Effector memory CD4-positive, alpha-beta T cell (primary cell): ENCODE data around the gene LDLRAD4.

Experiments
- DNase-seq, 3 donors: peaks; one replicate each; pipeline ENCODE4 v3.0.0-alpha.2; 2020
- H3K27ac ChIP-seq: 2 replicates; pipeline ENCODE4 v1.7.0; 2013; ENCODE audit warnings: mild to moderate bottlenecking, low read length, moderate library complexity; ENCODE audit not compliant: insufficient read depth, poor library complexity, severe bottlenecking
- H3K27me3 ChIP-seq: replicated peaks from 2 replicates; pipeline ENCODE4 v1.7.0; 2013; ENCODE audit warnings: mild to moderate bottlenecking, low read length; ENCODE audit not compliant: insufficient read depth, control insufficient read depth, poor library complexity, severe bottlenecking
- H3K36me3 ChIP-seq: 2 replicates; pipeline ENCODE4 v1.7.0; 2013; ENCODE audit warnings: mild to moderate bottlenecking, low read length, moderate library complexity; ENCODE audit not compliant: control insufficient read depth, insufficient read depth
- H3K4me1 ChIP-seq: 2 replicates; pipeline ENCODE4 v1.7.0; 2013; ENCODE audit warnings: low read length, mild to moderate bottlenecking; ENCODE audit not compliant: control insufficient read depth, insufficient read depth, poor library complexity, severe bottlenecking
- H3K4me3 ChIP-seq: 2 replicates; pipeline ENCODE4 v1.7.0; 2013; ENCODE audit warnings: low read length, low read depth, mild to moderate bottlenecking; ENCODE audit not compliant: insufficient read depth, poor library complexity, severe bottlenecking
- H3K9me3 ChIP-seq: 2 replicates; pipeline ENCODE4 v1.7.0; 2013; ENCODE audit warnings: mild to moderate bottlenecking, low read length, moderate library complexity; ENCODE audit not compliant: control insufficient read depth

LDLRAD4 gene

GRCh38 chr18:13616525-13617035 is 398.0 kb downstream of the LDLRAD4 start:
- H3K27me3 ChIP-seq, result no peaks in the 10 kb centered on the region
- H3K36me3 ChIP-seq, result no peaks in the 10 kb centered on the region
- no peaks in the 10 kb centered on the region for H3K9me3 ChIP-seq
- H3K4me1 ChIP-seq, result peaks cover 48% of the 10 kb centered on the region
- no peak for DNase-seq
- H3K27ac ChIP-seq, result no peak overlapping the region
- H3K4me3 ChIP-seq, result no peak overlapping the region

DNA sequence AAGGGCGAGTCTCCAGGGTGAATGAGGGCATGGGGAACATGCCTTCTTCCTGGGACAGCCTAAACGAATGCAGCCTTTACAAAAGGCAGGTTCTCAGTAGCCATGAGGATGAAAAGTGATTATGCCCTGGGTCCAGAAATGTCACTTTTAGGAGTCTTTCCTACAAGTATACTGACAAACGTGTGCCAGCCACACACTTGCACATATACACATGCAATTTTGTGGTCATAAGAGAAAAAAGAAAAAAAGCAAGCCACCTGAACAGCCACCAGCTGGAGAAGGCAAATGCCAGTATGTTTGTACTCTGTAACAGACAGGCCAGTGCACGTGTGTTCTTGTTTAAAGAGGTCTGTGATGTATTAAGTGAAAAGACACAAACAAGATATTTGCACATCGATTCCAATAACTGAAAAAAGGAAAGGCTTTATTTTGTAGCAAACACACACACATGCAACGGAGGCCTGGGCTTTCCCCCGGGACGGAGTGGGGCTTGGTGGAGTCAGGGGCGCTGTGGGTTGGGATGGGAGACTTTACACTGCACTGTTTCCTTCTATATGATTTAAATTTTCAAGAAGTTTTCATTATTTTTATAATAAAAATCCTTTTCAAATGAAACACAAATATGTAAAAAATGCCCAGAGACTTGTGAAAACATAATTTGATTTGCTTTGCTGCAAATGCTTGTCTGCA is 399.4 kb downstream of the LDLRAD4 start:
- H3K27ac ChIP-seq, result no peak overlapping the region
- no peak overlapping the region for H3K4me3 ChIP-seq
- no peak for DNase-seq
- no peaks in the 10 kb centered on the region for H3K27me3 ChIP-seq
- H3K36me3 ChIP-seq, result peaks cover 8% of the 10 kb centered on the region
- peaks cover 36% of the 10 kb centered on the region for H3K4me1 ChIP-seq
- no peaks in the 10 kb centered on the region for H3K9me3 ChIP-seq

DNA sequence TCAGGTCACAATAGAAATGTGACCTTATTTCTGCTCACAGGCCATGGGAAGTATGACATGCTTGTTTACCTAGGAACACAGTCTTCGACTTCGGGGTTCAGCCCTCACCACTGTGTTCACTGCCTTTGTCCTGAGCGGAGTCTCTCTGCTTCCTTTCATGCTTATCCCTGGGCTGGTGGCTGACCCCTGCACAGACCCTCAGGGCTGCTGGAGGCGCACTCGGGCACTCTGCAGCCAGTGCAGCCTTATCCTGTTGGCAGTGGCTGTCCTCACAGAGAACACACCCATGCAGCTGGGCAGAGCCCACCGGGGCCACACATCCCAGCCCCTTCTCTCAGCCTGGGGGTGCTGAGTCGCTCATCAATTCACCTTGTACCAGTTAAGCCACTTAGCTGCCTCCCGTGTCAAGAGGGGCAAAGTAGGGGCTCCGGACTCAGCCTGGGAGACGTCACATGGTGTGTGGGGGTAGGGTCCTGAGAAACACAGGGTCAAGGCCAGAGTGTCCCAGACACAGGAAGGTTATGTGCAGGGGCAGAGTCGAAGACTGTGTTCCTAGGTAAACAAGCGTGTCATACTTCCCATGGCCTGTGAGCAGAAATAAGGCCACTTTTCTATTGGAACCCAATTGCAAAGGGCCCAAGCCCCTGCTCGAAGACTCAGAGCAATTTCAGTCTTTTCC is 400.3 kb downstream of the LDLRAD4 start:
- Histone ChIP-seq H3K27me3 (no peaks in the 10 kb centered on the region), H3K4me1 (peaks cover 27% of the 10 kb centered on the region), H3K36me3 (peaks cover 10% of the 10 kb centered on the region), H3K9me3 (no peaks in the 10 kb centered on the region), H3K4me3 (no peak overlapping the region), H3K27ac (no peak overlapping the region)
- no peak for DNase-seq

DNA sequence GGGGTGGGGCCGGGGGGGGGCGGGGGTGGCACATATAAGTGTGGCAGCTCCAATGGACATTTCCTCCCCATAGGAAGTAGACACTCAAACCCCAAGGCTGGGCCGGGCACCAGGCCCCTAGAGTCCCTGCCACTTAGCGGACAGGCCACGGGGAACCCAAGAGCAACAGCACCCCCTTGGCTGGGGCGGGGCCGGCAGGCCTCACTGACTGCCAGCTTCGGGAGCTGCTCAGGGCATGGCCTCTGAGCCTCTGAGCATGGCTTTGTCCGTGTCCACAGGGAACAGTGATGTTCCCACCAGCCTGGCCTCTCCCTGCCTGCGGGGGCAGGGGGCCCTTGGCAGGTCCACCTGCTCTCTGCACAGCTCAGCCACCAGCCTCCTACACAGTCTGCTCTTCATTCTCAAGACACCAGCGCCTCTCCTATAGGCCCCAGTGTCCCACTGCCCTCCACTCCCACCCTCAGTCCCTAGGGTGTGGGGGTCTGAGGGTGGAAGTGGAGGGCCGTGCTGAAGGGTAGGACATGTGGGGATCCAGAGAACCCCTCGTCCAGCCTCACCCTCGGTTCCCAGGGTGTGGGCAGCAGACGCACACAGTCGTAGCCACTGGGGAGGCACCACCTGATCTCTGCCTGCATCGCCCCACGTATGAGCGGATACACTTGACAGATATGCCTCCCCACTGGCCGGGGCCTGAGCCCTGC is 401.1 kb downstream of the LDLRAD4 start:
- Histone ChIP-seq H3K9me3 (no peaks in the 10 kb centered on the region), H3K27ac (no peak overlapping the region), H3K4me3 (no peak overlapping the region), H3K4me1 (peaks cover 20% of the 10 kb centered on the region), H3K36me3 (peaks cover 10% of the 10 kb centered on the region), H3K27me3 (no peaks in the 10 kb centered on the region)
- no peak for DNase-seq

GRCh38 chr18:13620206-13620672 is 401.7 kb downstream of the LDLRAD4 start:
- H3K27ac ChIP-seq, result no peak overlapping the region
- H3K9me3 ChIP-seq, result no peaks in the 10 kb centered on the region
- no peak for DNase-seq
- H3K36me3 ChIP-seq, result peaks cover 10% of the 10 kb centered on the region
- no peaks in the 10 kb centered on the region for H3K27me3 ChIP-seq
- no peak overlapping the region for H3K4me3 ChIP-seq
- peaks cover 14% of the 10 kb centered on the region for H3K4me1 ChIP-seq

DNA sequence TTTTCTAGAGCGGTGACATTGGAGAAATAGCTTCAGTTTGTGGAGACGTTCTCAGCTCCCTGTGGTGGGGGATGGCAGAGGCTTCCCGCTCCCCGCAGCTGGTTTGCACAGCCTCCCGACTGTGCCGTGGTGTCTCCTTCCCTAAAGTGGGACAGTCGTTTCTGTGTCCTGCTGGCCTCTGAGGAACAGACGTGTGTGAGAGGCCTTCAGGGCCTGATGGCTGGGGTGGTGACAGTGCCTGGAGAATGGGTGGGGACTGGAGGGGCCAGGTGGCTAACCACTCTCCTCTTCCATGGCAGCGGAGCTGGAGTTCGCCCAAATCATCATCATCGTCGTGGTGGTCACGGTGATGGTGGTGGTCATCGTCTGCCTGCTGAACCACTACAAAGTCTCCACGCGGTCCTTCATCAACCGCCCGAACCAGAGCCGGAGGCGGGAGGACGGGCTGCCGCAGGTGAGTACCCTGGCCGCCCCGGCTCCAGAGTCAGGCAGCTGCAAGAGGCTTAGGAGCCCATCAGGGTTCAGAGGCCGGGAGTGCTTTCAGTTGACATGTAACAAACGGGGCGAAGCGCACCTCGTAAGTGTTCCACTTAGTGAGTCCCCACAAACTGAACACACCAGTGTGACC is 402.4 kb downstream of the LDLRAD4 start:
- no peak overlapping the region for H3K27ac ChIP-seq
- H3K27me3 ChIP-seq, result no peaks in the 10 kb centered on the region
- no peaks in the 10 kb centered on the region for H3K9me3 ChIP-seq
- peaks cover 10% of the 10 kb centered on the region for H3K36me3 ChIP-seq
- no peak for DNase-seq
- H3K4me3 ChIP-seq, result no peak overlapping the region
- peaks cover 8% of the 10 kb centered on the region for H3K4me1 ChIP-seq

DNA sequence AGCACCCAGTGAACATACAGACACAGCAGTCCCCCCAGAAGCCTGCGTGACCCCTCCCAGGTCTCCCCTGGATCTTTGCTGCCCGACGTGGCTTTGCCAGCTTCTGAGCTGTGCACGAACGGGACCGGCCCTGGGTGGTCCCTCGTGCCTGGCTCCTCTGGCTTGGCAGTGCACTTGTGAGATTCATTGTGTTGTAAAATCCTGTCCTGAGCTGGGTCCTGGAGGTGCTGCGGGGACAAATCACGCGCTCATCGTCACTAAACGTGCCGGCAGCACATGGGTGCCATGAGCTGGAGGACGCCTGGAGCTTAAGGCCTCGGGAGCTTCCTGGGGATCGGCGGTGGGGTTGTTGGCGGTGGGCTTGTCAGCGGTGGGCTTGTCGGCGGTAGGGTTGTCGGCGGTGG is 402.9 kb downstream of the LDLRAD4 start:
- no peak overlapping the region for H3K4me3 ChIP-seq
- H3K36me3 ChIP-seq, result peaks cover 10% of the 10 kb centered on the region
- H3K27ac ChIP-seq, result no peak overlapping the region
- peaks cover 3% of the 10 kb centered on the region for H3K4me1 ChIP-seq
- H3K9me3 ChIP-seq, result no peaks in the 10 kb centered on the region
- no peak for DNase-seq
- H3K27me3 ChIP-seq, result no peaks in the 10 kb centered on the region

DNA sequence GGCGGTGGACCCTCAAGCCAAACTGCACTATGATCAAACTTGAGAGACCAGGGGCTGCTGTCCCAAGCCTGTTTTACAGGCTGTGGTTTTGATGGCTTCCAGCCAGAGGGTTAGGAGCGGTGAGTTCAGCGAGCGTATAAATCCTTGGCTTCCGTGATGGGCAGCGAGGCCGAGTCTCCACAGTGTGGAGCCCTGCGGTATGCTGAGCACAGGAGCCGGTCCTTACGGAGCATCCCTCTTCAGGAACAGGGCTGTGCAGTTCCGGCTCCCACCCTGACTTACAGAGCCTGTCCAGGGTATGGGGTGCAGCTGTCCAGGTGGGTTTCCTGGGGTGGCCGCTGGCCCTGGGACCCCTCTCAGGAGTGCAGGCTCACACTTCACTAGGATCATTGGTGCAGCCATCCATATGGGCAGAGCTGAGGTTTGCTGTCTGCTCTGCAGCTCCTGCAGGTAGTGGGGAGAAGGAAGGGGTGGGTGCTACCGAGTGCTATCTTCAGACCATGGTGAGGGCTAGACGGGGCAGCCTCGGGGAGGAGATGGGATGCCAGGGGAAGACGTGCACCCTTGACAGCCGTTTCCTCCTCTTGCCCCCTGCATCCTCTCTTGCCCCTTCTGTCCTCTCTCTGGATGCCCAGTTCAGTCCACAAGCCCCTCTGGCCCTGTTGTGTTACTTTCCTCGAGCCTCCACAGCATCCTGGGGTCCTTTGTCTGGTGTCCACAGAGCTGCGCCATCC is 403.5 kb downstream of the LDLRAD4 start:
- no peaks in the 10 kb centered on the region for H3K4me1 ChIP-seq
- no peaks in the 10 kb centered on the region for H3K27me3 ChIP-seq
- H3K27ac ChIP-seq, result no peak overlapping the region
- DNase-seq, result no peak
- H3K9me3 ChIP-seq, result no peaks in the 10 kb centered on the region
- H3K36me3 ChIP-seq, result peaks cover 10% of the 10 kb centered on the region
- no peak overlapping the region for H3K4me3 ChIP-seq

DNA sequence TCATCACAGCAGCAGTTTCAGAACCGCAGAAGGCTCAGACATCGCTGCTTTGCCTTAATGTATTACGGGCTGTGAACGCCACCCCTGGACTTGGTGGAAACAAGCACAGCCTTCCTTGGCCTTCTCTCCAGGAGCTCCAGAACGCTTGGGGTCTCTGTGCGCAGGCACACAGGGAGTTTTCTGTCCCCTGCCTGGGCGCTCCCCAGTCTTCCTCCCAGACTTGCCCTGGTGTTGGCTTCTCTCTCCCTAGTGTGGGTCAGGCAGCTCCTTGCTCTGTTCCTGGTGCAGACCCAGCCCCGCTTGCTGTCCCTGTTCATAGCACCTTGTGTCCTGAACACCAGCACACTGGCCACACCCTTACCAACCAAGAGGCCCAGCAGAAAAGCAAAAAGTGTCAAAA is 404.2 kb downstream of the LDLRAD4 start:
- Histone ChIP-seq H3K4me3 (no peak overlapping the region), H3K27ac (no peak overlapping the region), H3K9me3 (no peaks in the 10 kb centered on the region)

More for the DNA sequence above, 404.2 kb downstream of the LDLRAD4 start:
- Histone ChIP-seq H3K36me3 (peaks cover 10% of the 10 kb centered on the region), H3K27me3 (no peaks in the 10 kb centered on the region), H3K4me1 (no peaks in the 10 kb centered on the region)
- DNase-seq, result no peak
